Spleen (tissue), 11 donors: Measurements from ENCODE around the gene PLA2G2D. TPM values are rescaled to one million over a fixed set of nuclear protein-coding genes. Genes with fewer than 3 reads are reported as not detected.

Source experiments
- DNase-seq: peaks from one replicate; pipeline ENCODE4 v3.0.0-alpha.2; 2020
- H3K27ac ChIP-seq, 8 donors: fragments of 200-600 bp; sonication (generic) in 7 of 8; 1 replicate in 4 of 8; 2 replicates in 4 of 8; pipeline versions ENCODE4 v1.5.0 to v1.8.0; 2016 to 2021; ENCODE audit warnings: inconsistent platforms in 4 of 8, mild to moderate bottlenecking in 4 of 8, moderate library complexity in 1 of 8
- H3K27me3 ChIP-seq, 7 donors: fragments of 200-600 bp; sonication (generic) in 6 of 7; replicated peaks in 1 of 7; 1 replicate in 4 of 7; 2 replicates in 3 of 7; pipeline versions ENCODE4 v1.5.0 to v1.8.0; 2016 to 2021; ENCODE audit warnings: inconsistent platforms in 3 of 7, mild to moderate bottlenecking in 1 of 7
- H3K36me3 ChIP-seq, 6 donors: fragments of 200-600 bp; sonication (generic) in 5 of 6; 1 replicate in 4 of 6; 2 replicates in 2 of 6; pipeline versions ENCODE4 v1.5.0 to v1.8.0; 2016 to 2021; ENCODE audit warnings: inconsistent platforms in 2 of 6
- H3K4me1 ChIP-seq, 6 donors: fragments of 200-600 bp; sonication (generic) in 5 of 6; 1 replicate in 3 of 6; 2 replicates in 3 of 6; pipeline versions ENCODE4 v1.5.0 to v1.8.0; 2016 to 2021; ENCODE audit warnings: inconsistent platforms in 3 of 6
- H3K4me3 ChIP-seq, 8 donors: fragments of 200-600 bp; sonication (generic) in 7 of 8; 1 replicate in 4 of 8; 2 replicates in 4 of 8; pipeline versions ENCODE4 v1.5.0 to v1.8.0; 2016 to 2021; ENCODE audit warnings: inconsistent platforms in 4 of 8, mild to moderate bottlenecking in 4 of 8, moderate library complexity in 2 of 8
- H3K9me3 ChIP-seq, 8 donors: fragments of 200-600 bp; sonication (generic) in 7 of 8; 1 replicate in 4 of 8; 2 replicates in 4 of 8; pipeline versions ENCODE4 v1.5.0 to v1.8.0; 2016 to 2021; ENCODE audit warnings: inconsistent platforms in 4 of 8
- CTCF ChIP-seq, 11 experiments: fragments of 200-600 bp in 7 of 11; fragments of 450-650 bp in 4 of 11; sonication (generic) in 4 of 11; IDR thresholded peaks in 8 of 11; conservative IDR thresholded peaks in 3 of 11; 1 replicate in 7 of 11; 2 replicates in 4 of 11; pipeline versions ENCODE4 v1.4.0 to v1.8.0; 2016 to 2021; ENCODE audit warnings: antibody characterized with exemption in 11 of 11, inconsistent platforms in 4 of 11, mild to moderate bottlenecking in 1 of 11
- POLR2A ChIP-seq, 3 donors: fragments of 450-650 bp; IDR thresholded peaks; one replicate each; pipeline ENCODE4 v1.5.1; 2017; ENCODE audit warnings: antibody characterized with exemption in 3 of 3, mild to moderate bottlenecking in 1 of 3
- POLR2AphosphoS5 ChIP-seq, 3 donors: sonication (generic); formaldehyde crosslinking; IDR thresholded peaks; one replicate each; pipeline ENCODE4 v1.5.1; 2017; ENCODE audit warnings: antibody characterized with exemption in 3 of 3
- WGBS, 5 donors: extraction: QIAGEN DNeasy Blood & Tissue Kit in 3 of 5; methylation state at CpG; one replicate each; pipeline versions ENCODE4 v1.1.5 to v1.1.7; 2013 to 2018; 5-methylcytosine and 5-hydroxymethylcytosine counted together
- intact Hi-C: fragments of 100-400 bp; cut with DNase I; formaldehyde crosslinking; loops from one replicate; pipeline ENCODE4 v1.15.0; 2023; ENCODE audit warnings: low total_unique reads
- polyA plus RNA-seq, 3 donors: library from polyadenylated mRNA; stranded (reverse); fragments of 200-250 nt; gene quantifications; one replicate each; pipeline ENCODE4 v1.2.1, GENCODE V29; 2013
- total RNA-seq, 7 donors: library from RNA; depleted of rRNA in 3 of 7; stranded (reverse); fragments of >200 nt in 3 of 7; fragmentation: NEBNext Ultra II Directional in 4 of 7; extraction: Animal tissue kit (Norgen Biotek cat#: 25700) in 4 of 7; gene quantifications; one replicate each; pipeline versions ENCODE4 v1.1.0 to v1.2.1, GENCODE V29; 2016 to 2021
- donor health status: healthy with polysubstance abuse.
- donor health status: DM: no; HTN: no; CAD: no; lungs with moderate emphysema.
- donor health status: DM: no; HTN: no; CAD: no.
- donor health status: Bipolar disorder and iron deficiency.
- donor health status: healthy.
- donor health status: DM: no; HTN: no; CAD: no.
- donor health status: DM: yes; HTN: yes; CAD: no.

Gene PLA2G2D
- total and polyA plus RNA-seq, 10 donors, result 0.92 to 28.7 (median 7.3) TPM

- 73 to 81% (median 78%) methylated on average over 5 of the region's 5 CpGs for WGBS, 5 donors
- Histone ChIP-seq H3K27ac (no peak overlapping the region), H3K4me3 (no peak overlapping the region), H3K27me3 (peaks cover 0 to 3% (median 0%) of the 10 kb centered on the region in 7 donors), H3K36me3 (no peaks in the 10 kb centered on the region), H3K4me1 (peaks cover 0 to 3% (median under 1%) of the 10 kb centered on the region in 6 donors), H3K9me3 (no peaks in the 10 kb centered on the region)
- DNase-seq, result no peak
- TF ChIP-seq POLR2AphosphoS5 (IDR thresholded peaks at IDR 0.05), result no peak
- no peak for TF ChIP-seq CTCF (IDR thresholded peaks at IDR 0.05 in 8 of 11, conservative IDR thresholded peaks at IDR 0.05 in 3 of 11)
- intact Hi-C loops, result no loop called here
These were observed 23.5 kb downstream of the PLA2G2D start for GRCh38 chr1:20095564-20096434.

GRCh38 chr1:20093940-20094391 lies 25.4 kb downstream of the PLA2G2D start:
- DNase-seq, result no peak
- 76 to 88% (median 83%) methylated on average over 5 of the region's 5 CpGs for WGBS, 5 donors
- Histone ChIP-seq H3K4me3 (no peak overlapping the region), H3K9me3 (no peaks in the 10 kb centered on the region), H3K27me3 (no peaks in the 10 kb centered on the region), H3K27ac (no peak overlapping the region), H3K36me3 (no peaks in the 10 kb centered on the region), H3K4me1 (no peaks in the 10 kb centered on the region)
- intact Hi-C loops, result no loop called here
- TF ChIP-seq POLR2AphosphoS5 (IDR thresholded peaks at IDR 0.05), result no peak
- TF ChIP-seq POLR2A (IDR thresholded peaks at IDR 0.05), result no peak
- TF ChIP-seq CTCF (IDR thresholded peaks at IDR 0.05 in 8 of 11, conservative IDR thresholded peaks at IDR 0.05 in 3 of 11), result no peak

- intact Hi-C loops, result no loop called here
- H3K4me1 ChIP-seq, result no peaks in the 10 kb centered on the region
- 89 to 91% (median 90%) methylated on average over 5 of the region's 5 CpGs for WGBS, 5 donors
- TF ChIP-seq POLR2A (IDR thresholded peaks at IDR 0.05), result no peak
- TF ChIP-seq CTCF (IDR thresholded peaks at IDR 0.05 in 8 of 11, conservative IDR thresholded peaks at IDR 0.05 in 3 of 11), result no peak
- H3K4me3 ChIP-seq, result no peak overlapping the region
- H3K27ac ChIP-seq, result no peak overlapping the region
- H3K36me3 ChIP-seq, result no peaks in the 10 kb centered on the region
- no peaks in the 10 kb centered on the region for H3K9me3 ChIP-seq
- H3K27me3 ChIP-seq, result no peaks in the 10 kb centered on the region
- no peak for DNase-seq
These were observed 26.0 kb downstream of the PLA2G2D start for GRCh38 chr1:20093303-20093702.

GRCh38 chr1:20090641-20091040 lies 28.7 kb downstream of the PLA2G2D start:
- Histone ChIP-seq H3K4me3 (no peak overlapping the region), H3K9me3 (no peaks in the 10 kb centered on the region), H3K27me3 (no peaks in the 10 kb centered on the region), H3K4me1 (no peaks in the 10 kb centered on the region), H3K36me3 (no peaks in the 10 kb centered on the region), H3K27ac (no peak overlapping the region)
- 78 to 90% (median 83%) methylated on average over 6 of the region's 6 CpGs for WGBS, 5 donors
- DNase-seq, result no peak
- TF ChIP-seq POLR2AphosphoS5 (IDR thresholded peaks at IDR 0.05) (no peak), POLR2A (IDR thresholded peaks at IDR 0.05) (no peak), CTCF (IDR thresholded peaks at IDR 0.05 in 8 of 11, conservative IDR thresholded peaks at IDR 0.05 in 3 of 11) (no peak)
- intact Hi-C loops, result no loop called here
